HG03135 (cell line): ENCODE measurements around the gene TMC1.
"Not testable (repeated sequence)": the region's sequence is repeated elsewhere in the genome, so short reads cannot be mapped to it uniquely, and the experiment has no call there.

Source experiments
- ATAC-seq: cut with Tn5 transposase; IDR thresholded peaks from one replicate; pipeline ENCODE4 v1.9.1; 2021; ENCODE audit warnings: mild to moderate bottlenecking, moderate library complexity; ENCODE audit not compliant: unreplicated experiment

The TMC1 gene

GRCh38 chr9:72524820-72525540 lies 3.6 kb downstream of the TMC1 start:
- ATAC-seq = no peak

GRCh38 chr9:72526901-72527800 lies 5.7 kb downstream of the TMC1 start:
- peak; percentile 72 for ATAC-seq

GRCh38 chr9:72527801-72528195 lies 6.4 kb downstream of the TMC1 start:
- ATAC-seq = peak; percentile 2

GRCh38 chr9:72529531-72529930 lies 8.1 kb downstream of the TMC1 start:
- no peak for ATAC-seq

GRCh38 chr9:72533322-72533721 lies 11.9 kb downstream of the TMC1 start:
- ATAC-seq = no peak

- no peak for ATAC-seq
These were observed 13.5 kb downstream of the TMC1 start for GRCh38 chr9:72534931-72535330.

GRCh38 chr9:72537011-72537545 lies 15.7 kb downstream of the TMC1 start:
- ATAC-seq = no peak

- ATAC-seq = no peak
These were observed 16.3 kb downstream of the TMC1 start for GRCh38 chr9:72537671-72538070.

- no peak for ATAC-seq
These were observed 17.7 kb downstream of the TMC1 start for GRCh38 chr9:72538921-72539702.

- no peak for ATAC-seq
These were observed 18.5 kb downstream of the TMC1 start for GRCh38 chr9:72539824-72540347.

- ATAC-seq = no peak
These were observed 19.0 kb downstream of the TMC1 start for GRCh38 chr9:72540348-72540873.

- ATAC-seq = not testable (repeated sequence)
These were observed 21.1 kb downstream of the TMC1 start for GRCh38 chr9:72542537-72542833.

- ATAC-seq = no peak
These were observed 21.5 kb downstream of the TMC1 start for GRCh38 chr9:72542917-72543316.

GRCh38 chr9:72551306-72551705 lies 29.9 kb downstream of the TMC1 start:
- no peak for ATAC-seq

GRCh38 chr9:72552356-72552755 lies 30.9 kb downstream of the TMC1 start:
- ATAC-seq = no peak

GRCh38 chr9:72554221-72554641 lies 32.8 kb downstream of the TMC1 start:
- no peak for ATAC-seq

GRCh38 chr9:72557549-72557948 lies 36.1 kb downstream of the TMC1 start:
- no peak for ATAC-seq

- no peak for ATAC-seq
These were observed 38.7 kb downstream of the TMC1 start for GRCh38 chr9:72560086-72560485.

GRCh38 chr9:72563806-72564205 lies 42.4 kb downstream of the TMC1 start:
- ATAC-seq = no peak

- no peak for ATAC-seq
These were observed 43.3 kb downstream of the TMC1 start for GRCh38 chr9:72564479-72565281.
